ENCODE measurements around the gene PFKFB2. TPM values are rescaled to one million over a fixed set of nuclear protein-coding genes. Genes with fewer than 3 reads are reported as not detected.

Gene PFKFB2
- 14.5 and 17.7 TPM in 2 replicates for total RNA-seq

DNA sequence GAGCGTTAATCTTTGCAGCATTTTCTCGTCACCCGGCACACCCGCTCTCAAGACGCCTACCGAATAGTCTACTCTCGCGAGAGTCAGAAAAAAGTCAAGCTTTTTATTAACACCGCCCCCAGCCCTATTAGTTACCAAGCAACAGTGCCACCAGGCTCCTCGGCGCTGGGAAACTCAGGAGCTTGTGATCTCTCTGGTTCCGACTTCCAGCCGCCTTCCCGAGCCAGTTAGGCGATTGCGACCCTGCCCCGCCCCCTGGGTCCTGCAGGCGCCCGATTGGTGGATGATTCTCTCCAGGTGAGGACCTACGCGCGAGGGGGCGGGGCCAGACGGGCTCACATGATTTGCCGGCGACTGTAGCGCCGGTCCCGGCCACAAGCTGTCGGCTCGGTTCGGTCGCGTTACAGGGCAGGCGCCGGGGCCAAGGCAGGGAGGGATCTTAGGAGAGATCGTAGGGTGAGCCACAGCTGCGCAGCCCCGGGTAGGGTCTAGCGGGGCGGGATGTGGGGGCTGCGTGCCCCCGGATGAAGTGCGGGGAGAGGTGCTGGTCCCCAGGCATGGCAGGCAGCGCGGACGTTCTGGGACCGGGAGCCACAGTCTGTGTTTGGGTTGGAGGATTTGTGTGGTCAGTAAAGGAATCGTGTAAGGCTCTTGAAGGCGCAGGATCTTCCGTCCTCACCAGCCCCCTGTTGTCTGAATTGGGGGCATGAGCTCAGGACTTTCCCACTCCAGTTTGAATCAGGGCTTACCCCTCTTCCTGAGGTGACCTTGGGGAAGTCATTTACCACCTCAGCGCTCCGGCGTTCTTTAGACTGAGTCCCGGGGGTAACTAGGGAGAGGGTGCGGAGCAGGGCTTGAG is at the start of gene PFKFB2:
PFKFB2 (plus strand) TSS at position 365 of the 859 bp plus-strand sequence. CDS start 1,443 bp downstream, outside the sequence.
- peak; percentile 6 for TF ChIP-seq CTCF (IDR thresholded peaks at IDR 0.05; ENCODE audit: extremely low read depth, low read depth, low read length)
- Histone ChIP-seq H2AFZ (ENCODE audit: low read length) (peak within 1 kb of the TSS; percentile 98), H3K9me3 (ENCODE audit: low read depth, low read length) (no peaks in the 10 kb centered on the region), H3K4me1 (ENCODE audit: insufficient read depth, low read length) (peaks cover 31% of the 10 kb centered on the region), H3K27ac (ENCODE audit: low read depth, low read length) (peak within 1 kb of the TSS; percentile 95), H3K4me2 (ENCODE audit: insufficient read depth, low read length) (peak within 1 kb of the TSS; percentile 95), H3K27me3 (ENCODE audit: insufficient read depth, low read length) (no peaks in the 10 kb centered on the region), H3K4me3 (ENCODE audit: insufficient read depth, low read length) (peak within 1 kb of the TSS; percentile 89), H4K20me1 (ENCODE audit: insufficient read depth, low read length) (peaks cover 11% of the 10 kb centered on the region), H3K79me2 (ENCODE audit: insufficient read depth, low read length) (peaks cover 26% of the 10 kb centered on the region), H3K36me3 (ENCODE audit: insufficient read depth, low read length) (peaks cover 15% of the 10 kb centered on the region)
- peak; percentile 95 for DNase-seq (ENCODE audit: insufficient read length, low spot score, missing footprints)

DNA sequence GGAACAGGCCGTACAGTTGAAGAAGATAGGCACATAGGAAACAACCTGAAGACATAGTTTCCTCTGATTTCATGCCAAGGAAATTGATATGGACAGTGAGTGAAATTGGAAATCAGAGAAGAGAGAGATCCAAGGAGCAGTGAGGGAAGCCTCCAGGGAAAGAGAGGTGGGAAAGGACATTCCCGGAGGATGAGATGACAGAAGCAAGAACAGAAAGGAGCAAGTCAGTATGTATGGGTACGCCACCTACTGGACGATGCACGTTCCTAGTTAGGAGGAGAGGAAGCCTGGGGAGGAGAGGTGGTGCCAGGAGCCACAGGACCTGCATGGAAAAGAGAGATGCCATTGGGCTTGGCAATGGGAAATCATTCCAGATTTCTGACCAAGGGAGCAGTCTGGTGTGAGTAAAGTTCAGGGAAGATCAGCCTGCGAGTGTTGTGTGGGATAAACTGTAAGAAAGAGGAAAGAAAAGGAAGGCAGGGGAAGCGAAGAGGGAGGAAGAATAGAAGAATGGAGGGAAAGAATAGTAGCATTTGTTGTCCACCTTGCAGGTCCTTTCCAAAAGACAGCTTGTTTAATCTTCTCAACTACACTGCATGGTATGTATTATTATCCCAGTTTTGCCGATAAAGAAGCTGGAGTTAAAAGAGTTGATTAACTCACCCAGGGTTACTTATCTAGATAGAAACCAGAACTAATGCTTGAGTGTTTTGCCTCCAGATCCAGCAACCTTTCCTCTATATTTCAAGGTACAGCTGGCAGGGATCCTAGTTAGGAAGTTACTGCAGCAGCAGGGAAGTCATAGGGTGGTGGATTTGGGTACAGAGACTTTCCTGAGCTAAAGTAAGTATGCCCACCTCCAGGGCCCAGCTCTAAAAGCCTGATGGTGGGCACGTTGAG is 47.9 kb upstream of the PFKFB2 start:
- TF ChIP-seq CTCF (IDR thresholded peaks at IDR 0.05; ENCODE audit: extremely low read depth, low read depth, low read length) = peak; percentile 91

GRCh38 chr1:207006083-207006482 is 47.0 kb upstream of the PFKFB2 start:
- H2AFZ ChIP-seq (ENCODE audit: low read length) = no peak overlapping the region
- peaks cover 13% of the 10 kb centered on the region for H3K4me1 ChIP-seq (ENCODE audit: insufficient read depth, low read length)
- no peaks in the 10 kb centered on the region for H3K36me3 ChIP-seq (ENCODE audit: insufficient read depth, low read length)
- no peak for TF ChIP-seq CTCF (IDR thresholded peaks at IDR 0.05; ENCODE audit: extremely low read depth, low read depth, low read length)
- no peaks in the 10 kb centered on the region for H3K9me3 ChIP-seq (ENCODE audit: low read depth, low read length)
- H3K27me3 ChIP-seq (ENCODE audit: insufficient read depth, low read length) = no peaks in the 10 kb centered on the region
- H3K27ac ChIP-seq (ENCODE audit: low read depth, low read length) = no peak overlapping the region
- H3K4me3 ChIP-seq (ENCODE audit: insufficient read depth, low read length) = no peak overlapping the region
- no peaks in the 10 kb centered on the region for H4K20me1 ChIP-seq (ENCODE audit: insufficient read depth, low read length)
- no peak overlapping the region for H3K4me2 ChIP-seq (ENCODE audit: insufficient read depth, low read length)
- no peaks in the 10 kb centered on the region for H3K79me2 ChIP-seq (ENCODE audit: insufficient read depth, low read length)
- DNase-seq (ENCODE audit: insufficient read length, low spot score, missing footprints) = no peak

More for the DNA sequence above, 47.9 kb upstream of the PFKFB2 start:
- Histone ChIP-seq H3K27ac (ENCODE audit: low read depth, low read length) (no peak overlapping the region), H3K4me2 (ENCODE audit: insufficient read depth, low read length) (no peak overlapping the region), H4K20me1 (ENCODE audit: insufficient read depth, low read length) (no peaks in the 10 kb centered on the region), H3K4me1 (ENCODE audit: insufficient read depth, low read length) (peaks cover 13% of the 10 kb centered on the region), H3K27me3 (ENCODE audit: insufficient read depth, low read length) (no peaks in the 10 kb centered on the region), H3K9me3 (ENCODE audit: low read depth, low read length) (no peaks in the 10 kb centered on the region), H2AFZ (ENCODE audit: low read length) (no peak overlapping the region), H3K4me3 (ENCODE audit: insufficient read depth, low read length) (no peak overlapping the region), H3K79me2 (ENCODE audit: insufficient read depth, low read length) (no peaks in the 10 kb centered on the region), H3K36me3 (ENCODE audit: insufficient read depth, low read length) (no peaks in the 10 kb centered on the region)
- DNase-seq (ENCODE audit: insufficient read length, low spot score, missing footprints) = no peak
